K562 (cell line): ENCODE data around the gene ITPR1. TPM values are rescaled to one million over a fixed set of nuclear protein-coding genes. Genes with fewer than 3 reads are reported as not detected.
A peak's percentile ranks its signal among the peaks of the same experiment; 100 is the strongest.

Experiments used
- ARID4B ChIP-seq: sonication (generic); formaldehyde crosslinking; IDR thresholded peaks from 2 replicates; pipeline ENCODE4 v1.8.0; 2022; ENCODE audit warnings: mild to moderate bottlenecking, missing genetic modification reagents
- EHMT2 ChIP-seq: fragments of 450-650 bp; IDR thresholded peaks from 2 replicates; pipeline ENCODE4 v1.6.1; 2018; ENCODE audit warnings: antibody characterized with exemption
- GTF2A2 ChIP-seq: IDR thresholded peaks from 2 replicates; pipeline ENCODE4 v1.6.1; 2016; ENCODE audit warnings: mild to moderate bottlenecking, missing genetic modification characterization, missing compliant biosample characterization
- HDAC8 ChIP-seq: fragments of 450-650 bp; IDR thresholded peaks from 2 replicates; pipeline ENCODE4 v1.6.1; 2016; ENCODE audit warnings: mild to moderate bottlenecking, missing genetic modification characterization, moderate library complexity, missing compliant biosample characterization
- LEF1 ChIP-seq: fragments of 450-650 bp; IDR thresholded peaks from 2 replicates; pipeline ENCODE4 v1.6.1; 2016; ENCODE audit warnings: mild to moderate bottlenecking
- MYBL2 ChIP-seq, 2 experiments: fragments of 450-650 bp in 1 of 2; sonication (generic) in 1 of 2; formaldehyde crosslinking in 1 of 2; IDR thresholded peaks; 2 replicates each; pipeline versions ENCODE4 v1.6.1 to v1.8.1; 2017 to 2022; ENCODE audit warnings: borderline replicate concordance in 1 of 2, inconsistent platforms in 1 of 2, low read depth in 1 of 2, mild to moderate bottlenecking in 1 of 2, missing genetic modification reagents in 1 of 2, moderate library complexity in 1 of 2
- PHB ChIP-seq: fragments of 250-450 bp; sonication (Bioruptor Pico); IDR thresholded peaks from 2 replicates; pipeline ENCODE4 v1.5.0; 2021
- RBM15 ChIP-seq: fragments of 200-400 bp; formaldehyde crosslinking; IDR thresholded peaks from 2 replicates; pipeline ENCODE4 v1.6.1; 2018; ENCODE audit warnings: mild to moderate bottlenecking, low read length, moderate library complexity; ENCODE audit not compliant: insufficient read depth
- SIN3A ChIP-seq, 2 experiments: fragments of 150-350 bp in 1 of 2; IDR thresholded peaks; 2 replicates each; pipeline ENCODE4 v1.6.1; 2011 to 2016; ENCODE audit warnings: borderline replicate concordance in 2 of 2, low read depth in 2 of 2, low read length in 2 of 2, mild to moderate bottlenecking in 2 of 2, moderate library complexity in 2 of 2; ENCODE audit not compliant: control insufficient read depth in 1 of 2
- ZNF398 ChIP-seq: fragments of 250-450 bp; sonication (Bioruptor Pico); IDR thresholded peaks from 2 replicates; pipeline ENCODE4 v1.8.0; 2021; ENCODE audit warnings: moderate library complexity, mild to moderate bottlenecking, inconsistent platforms
- ZNF518B ChIP-seq: fragments of 250-450 bp; sonication (Bioruptor Pico); IDR thresholded peaks from 2 replicates; pipeline ENCODE4 v1.5.0; 2021; ENCODE audit warnings: mild to moderate bottlenecking, moderate library complexity
- ZNF584 ChIP-seq: fragments of 200-800 bp; sonication (Bioruptor generic); IDR thresholded peaks from 2 replicates; pipeline ENCODE4 v1.6.1; 2016; ENCODE audit warnings: low read depth, mild to moderate bottlenecking, missing genetic modification characterization, missing compliant biosample characterization
- ZNF778 ChIP-seq: fragments of 450-650 bp; formaldehyde crosslinking; IDR thresholded peaks from 2 replicates; pipeline ENCODE4 v1.4.0; 2020; ENCODE audit warnings: mild to moderate bottlenecking, moderate library complexity
- polyA plus RNA-seq, 8 experiments: library from polyadenylated mRNA; depleted of rRNA in 4 of 8; stranded (reverse) in 5 of 8; unstranded in 3 of 8; fragments of >200 nt; fragmentation: Nextera tagmentation in 2 of 8; fragmentation: Illumina TruSeq in 1 of 8; extraction: Ambion mirVana in 2 of 8; extraction: Trizol in 1 of 8; gene quantifications; 2 replicates each; pipeline versions ENCODE4 v1.2.1 to v1.2.3, GENCODE V29; 2011 to 2014; ENCODE audit warnings: inconsistent platforms in 1 of 8, missing spikeins in 1 of 8
- total RNA-seq, 7 experiments: library from RNA; depleted of rRNA in 6 of 7; stranded (reverse); fragments of >200 nt in 6 of 7; fragmentation: Illumina TruSeq in 2 of 7; extraction: Trizol in 2 of 7; gene quantifications; 2 replicates each; pipeline versions ENCODE4 v1.2.1 to v1.2.3, GENCODE V29; 2011 to 2021; ENCODE audit warnings: low replicate concordance in 1 of 7

ITPR1 gene
- total and polyA plus RNA-seq, 9 of the 15 experiments (the other 6 are each of a cell fraction or from before 2014, with no cell fraction given): 22.4 to 40.0 (median 27.4) TPM

GRCh38 chr3:4493014-4493940 is at the start of gene ITPR1 (continued):
- peak; percentile 81 for TF ChIP-seq ARID4B
- TF ChIP-seq GTF2A2 (tag): peak; percentile 93
- no peak for TF ChIP-seq ZNF518B
- no peak for TF ChIP-seq ZNF398 (CRISPR knock-in tag)
- TF ChIP-seq ZNF584 (CRISPR knock-in tag): peak; percentile 74; the same call in 1 of the 2 replicates
- TF ChIP-seq EHMT2: no peak
- no peak for TF ChIP-seq ZNF778 (CRISPR knock-in tag)
- peak; percentile 92 to 96; a peak in 3 of 4 replicates for TF ChIP-seq SIN3A (IDR thresholded peaks at IDR 0.05; ENCODE audit: borderline replicate concordance in 2 of 2, control insufficient read depth in 1 of 2, low read depth in 2 of 2, low read length in 2 of 2)
- TF ChIP-seq HDAC8 (tag): no peak; the same call in 1 of the 2 replicates
- TF ChIP-seq PHB: peak; percentile 61; the same call in 1 of the 2 replicates
- no peak for TF ChIP-seq MYBL2 (IDR thresholded peaks at IDR 0.05; ENCODE audit: low read depth)
- TF ChIP-seq MYBL2 (CRISPR knock-in tag; IDR thresholded peaks at IDR 0.05; ENCODE audit: borderline replicate concordance): no peak
- TF ChIP-seq LEF1: 0 out of 2 replicates have a peak, but pooled peaks have one; percentile 19
- no peak for TF ChIP-seq RBM15
